Calu3 (cell line): ENCODE data around the gene RTN4IP1. TPM values are rescaled to one million over a fixed set of nuclear protein-coding genes. Genes with fewer than 3 reads are reported as not detected.
"Not testable (repeated sequence)": the region's sequence is repeated elsewhere in the genome, so short reads cannot be mapped to it uniquely, and the experiment has no call there.

ENCODE experiments used
- BruUV-seq: library from RNA; stranded (reverse); fragments of 400-500 nt; replicated peaks from 2 replicates; lab custom pipeline; 2021; lab: Mats Ljungman, UMichigan
- CTCF ChIA-PET: fragments of 300-600 bp; sonication (Branson Sonifier 250); formaldehyde crosslinking; loops from one replicate; lab custom pipeline; 2022; ENCODE audit warnings: antibody characterized with exemption; lab: Charles Lee
- DNase-seq: peaks from one replicate; pipeline ENCODE4 v3.0.0; 2022
- H3K27ac Mint-ChIP-seq: one replicate; pipeline ENCODE4 v1.8.0; 2022; ENCODE audit warnings: mixed read lengths; ENCODE audit not compliant: unreplicated experiment
- H3K27me3 Mint-ChIP-seq: one replicate; pipeline ENCODE4 v1.8.0; 2022; ENCODE audit warnings: mixed read lengths; ENCODE audit not compliant: unreplicated experiment
- H3K36me3 Mint-ChIP-seq: one replicate; pipeline ENCODE4 v1.8.0; 2022; ENCODE audit warnings: mild to moderate bottlenecking, moderate library complexity, mixed read lengths; ENCODE audit not compliant: insufficient read depth, unreplicated experiment
- H3K4me1 Mint-ChIP-seq: one replicate; pipeline ENCODE4 v1.8.0; 2022; ENCODE audit warnings: mild to moderate bottlenecking, low read depth, mixed read lengths; ENCODE audit not compliant: unreplicated experiment
- H3K4me3 Mint-ChIP-seq: one replicate; pipeline ENCODE4 v1.8.0; 2022; ENCODE audit warnings: mild to moderate bottlenecking, low read depth, moderate library complexity, mixed read lengths; ENCODE audit not compliant: unreplicated experiment
- H3K9me3 Mint-ChIP-seq: one replicate; pipeline ENCODE4 v1.8.0; 2022; ENCODE audit warnings: low read depth, mixed read lengths; ENCODE audit not compliant: unreplicated experiment
- intact Hi-C: fragments of 100-400 bp; cut with micrococcal nuclease; formaldehyde crosslinking; loops from one replicate; pipeline ENCODE4 v1.10.0; 2022; ENCODE audit not compliant: unreplicated experiment
- total RNA-seq: library from RNA; stranded (reverse); gene quantifications from 2 replicates; pipeline ENCODE4 v1.2.3, GENCODE V29; 2022
- TF ChIP-seq, protein P1 (sequence below): fragments of 200-600 bp; IDR thresholded peaks from one replicate; pipeline ENCODE4 v1.8.0; 2022; ENCODE audit warnings: antibody characterized with exemption; ENCODE audit not compliant: unreplicated experiment

The RTN4IP1 gene
- total RNA-seq, 1 experiment from 2014 or later: 18.8 TPM

- no TSS peak for BruUV-seq
Measured at GRCh38 chr6:106629859-106630163, 513 bp upstream of the RTN4IP1 start.

GRCh38 chr6:106628658-106629102, 618 bp downstream of the RTN4IP1 start:
- Mint-ChIP-seq H3K4me1 (peaks cover 9% of the 10 kb centered on the region), H3K27ac (peak overlapping the region; percentile 60), H3K4me3 (peak overlapping the region; percentile 70), H3K27me3 (no peaks in the 10 kb centered on the region), H3K36me3 (peaks cover 25% of the 10 kb centered on the region), H3K9me3 (no peaks in the 10 kb centered on the region)
- intact Hi-C loops: loop anchor here (5.0 kb wide), 1 partner anchor 104 kb away; no protein-coding TSS in a partner anchor
- CTCF ChIA-PET: no interaction called here
- TF ChIP-seq, protein P1, sequence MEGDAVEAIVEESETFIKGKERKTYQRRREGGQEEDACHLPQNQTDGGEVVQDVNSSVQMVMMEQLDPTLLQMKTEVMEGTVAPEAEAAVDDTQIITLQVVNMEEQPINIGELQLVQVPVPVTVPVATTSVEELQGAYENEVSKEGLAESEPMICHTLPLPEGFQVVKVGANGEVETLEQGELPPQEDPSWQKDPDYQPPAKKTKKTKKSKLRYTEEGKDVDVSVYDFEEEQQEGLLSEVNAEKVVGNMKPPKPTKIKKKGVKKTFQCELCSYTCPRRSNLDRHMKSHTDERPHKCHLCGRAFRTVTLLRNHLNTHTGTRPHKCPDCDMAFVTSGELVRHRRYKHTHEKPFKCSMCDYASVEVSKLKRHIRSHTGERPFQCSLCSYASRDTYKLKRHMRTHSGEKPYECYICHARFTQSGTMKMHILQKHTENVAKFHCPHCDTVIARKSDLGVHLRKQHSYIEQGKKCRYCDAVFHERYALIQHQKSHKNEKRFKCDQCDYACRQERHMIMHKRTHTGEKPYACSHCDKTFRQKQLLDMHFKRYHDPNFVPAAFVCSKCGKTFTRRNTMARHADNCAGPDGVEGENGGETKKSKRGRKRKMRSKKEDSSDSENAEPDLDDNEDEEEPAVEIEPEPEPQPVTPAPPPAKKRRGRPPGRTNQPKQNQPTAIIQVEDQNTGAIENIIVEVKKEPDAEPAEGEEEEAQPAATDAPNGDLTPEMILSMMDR: no peak
- TSS peak; percentile 89 for BruUV-seq
- DNase-seq: no peak

More at GRCh38 chr6:106629859-106630163, 513 bp upstream of the RTN4IP1 start:
- CTCF ChIA-PET: no interaction called here
- Mint-ChIP-seq H3K9me3 (no peaks in the 10 kb centered on the region), H3K36me3 (peaks cover 25% of the 10 kb centered on the region), H3K4me1 (peaks cover 9% of the 10 kb centered on the region), H3K27me3 (no peaks in the 10 kb centered on the region), H3K27ac (peak overlapping the region; percentile 60), H3K4me3 (peak overlapping the region; percentile 70)
- DNase-seq: no peak
- TF ChIP-seq, protein P1: no peak
- intact Hi-C loops: loop anchor here (5.0 kb wide), 1 partner anchor 102 kb away; no protein-coding TSS in a partner anchor

DNA sequence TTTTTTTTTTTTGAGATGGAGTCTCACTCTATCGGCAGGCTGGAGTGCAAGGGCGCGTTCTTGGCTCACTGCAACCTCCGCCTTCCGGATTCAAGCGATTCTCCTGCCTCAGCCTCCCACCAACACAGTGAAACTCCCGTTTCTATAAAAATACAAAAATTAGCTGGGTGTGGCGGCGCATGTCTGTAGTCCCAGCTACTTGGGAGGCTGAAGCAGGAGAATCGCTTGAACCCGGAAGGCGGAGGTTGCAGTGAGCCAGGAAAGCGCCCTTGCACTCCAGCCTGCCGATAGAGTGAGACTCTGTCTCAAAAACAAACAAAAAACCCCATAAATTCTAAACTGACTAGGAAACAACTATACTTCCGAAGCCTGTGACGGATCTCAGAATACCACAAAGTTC, 1.5 kb downstream of the RTN4IP1 start:
- DNase-seq, H3K4me1 Mint-ChIP-seq, H3K9me3 Mint-ChIP-seq, H3K4me3 Mint-ChIP-seq, H3K27me3 Mint-ChIP-seq, BruUV-seq, H3K27ac Mint-ChIP-seq, CTCF ChIA-PET: not testable (repeated sequence)
- intact Hi-C loops: loop anchor here (5.0 kb wide), 1 partner anchor 105 kb away; no protein-coding TSS in a partner anchor
- peaks cover 25% of the 10 kb centered on the region for H3K36me3 Mint-ChIP-seq

GRCh38 chr6:106626485-106626884, 2.8 kb downstream of the RTN4IP1 start:
- Mint-ChIP-seq H3K4me3 (no peak overlapping the region), H3K27me3 (no peaks in the 10 kb centered on the region), H3K9me3 (no peaks in the 10 kb centered on the region), H3K4me1 (peaks cover 9% of the 10 kb centered on the region), H3K36me3 (peaks cover 25% of the 10 kb centered on the region), H3K27ac (no peak overlapping the region)
- no peak for DNase-seq
- intact Hi-C loops: loop anchor here (5.0 kb wide), 1 partner anchor 106 kb away; no protein-coding TSS in a partner anchor
- CTCF ChIA-PET: no interaction called here
- BruUV-seq: no TSS peak
- TF ChIP-seq, protein P1: no peak

DNA sequence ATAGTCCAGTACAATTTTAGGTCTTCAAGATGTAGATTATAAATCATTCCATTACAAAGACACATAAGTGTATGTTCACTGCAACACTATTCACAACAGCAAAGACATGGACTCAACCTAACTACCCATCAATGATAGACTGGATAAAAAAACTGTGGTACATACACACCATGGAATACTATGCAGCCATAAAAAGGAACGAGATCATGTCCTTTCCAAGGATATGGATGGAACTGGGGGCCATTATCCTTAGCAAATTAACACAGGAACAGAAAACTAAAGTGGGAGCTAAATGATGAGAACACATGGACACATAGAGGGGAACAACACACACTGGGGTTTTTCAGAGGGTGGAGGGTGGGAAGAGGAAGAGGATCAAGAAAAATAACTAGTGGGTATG, 6.3 kb downstream of the RTN4IP1 start:
- H3K9me3 Mint-ChIP-seq: no peaks in the 10 kb centered on the region
- BruUV-seq: no TSS peak
- no peak overlapping the region for H3K4me3 Mint-ChIP-seq
- DNase-seq: no peak
- H3K36me3 Mint-ChIP-seq: peaks cover 4% of the 10 kb centered on the region
- CTCF ChIA-PET: no interaction called here
- intact Hi-C loops: no loop called here
- H3K27me3 Mint-ChIP-seq: no peaks in the 10 kb centered on the region
- peaks cover 17% of the 10 kb centered on the region for H3K4me1 Mint-ChIP-seq
- TF ChIP-seq, protein P1: no peak
- no peak overlapping the region for H3K27ac Mint-ChIP-seq
